ENCODE measurements around the gene MIA2. TPM values are rescaled to one million over a fixed set of nuclear protein-coding genes. Genes with fewer than 3 reads are reported as not detected.
A peak's percentile ranks its signal among the peaks of the same experiment; 100 is the strongest.

Gene MIA2
- total and polyA plus RNA-seq, 9 of the 15 experiments (the other 6 are each of a cell fraction or from before 2014, with no cell fraction given) = 6.0 to 21.8 (median 12.8) TPM

DNA sequence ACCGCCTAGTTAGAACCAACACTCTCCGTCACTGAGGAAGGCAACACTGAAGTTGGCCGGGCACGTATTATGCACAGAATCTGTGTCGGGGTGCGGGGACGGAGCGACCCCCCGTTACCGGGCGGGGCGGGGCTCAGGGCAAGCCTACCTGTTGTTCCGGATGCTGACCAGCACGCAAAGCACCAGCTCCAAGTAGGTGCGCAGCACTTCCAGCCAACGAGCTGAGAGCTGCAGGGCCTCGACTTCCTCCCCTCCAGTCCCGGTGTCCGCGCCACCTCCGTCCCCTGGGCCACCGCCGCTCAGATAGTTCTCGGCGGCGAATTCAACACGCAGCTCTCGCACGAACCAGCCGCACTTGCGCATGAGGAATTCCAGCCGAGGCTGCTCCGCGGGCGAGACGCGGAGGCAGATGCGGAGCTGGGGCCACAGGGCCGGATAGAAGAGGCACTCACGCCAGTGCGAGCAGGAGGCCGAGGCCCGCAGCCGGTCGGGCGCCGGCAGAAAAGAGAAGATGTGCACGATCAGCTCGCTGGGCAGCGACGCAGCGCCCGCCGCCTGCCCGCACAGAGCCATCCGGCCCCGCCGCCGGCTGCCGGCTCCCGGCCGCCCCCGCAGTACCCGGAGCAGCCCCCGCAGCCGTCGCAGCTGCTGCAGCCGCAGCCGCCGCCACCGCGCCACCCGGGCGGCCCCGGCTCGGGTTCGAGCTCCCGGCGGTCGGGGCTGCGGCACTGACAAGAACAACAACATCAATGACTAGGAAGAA, 197.9 kb downstream of the MIA2 start:
- DNase-seq (ENCODE audit: extremely low read depth in 1 of 4, low spot score in 3 of 4) = peak; percentile 8 to 74 (median 54)
- Histone ChIP-seq H3K9me1 (ENCODE audit: control insufficient read depth, insufficient read depth, low read length) (no peaks in the 10 kb centered on the region), H2AFZ (ENCODE audit: low read depth, low read length) (peak overlapping the region; percentile 99), H3K9ac (ENCODE audit: insufficient read depth in 1 of 2, low read depth in 2 of 2, low read length in 2 of 2) (peak overlapping the region; percentile 99), H3K36me3 (ENCODE audit: control insufficient read depth, insufficient read depth, low read length) (no peaks in the 10 kb centered on the region), H3K4me3 (peak overlapping the region; percentile 92), H3K27ac (ENCODE audit: extremely low read depth, low read depth, low read length) (peak overlapping the region; percentile 100), H3K27me3 (ENCODE audit: control insufficient read depth in 2 of 2, insufficient read depth in 2 of 2, low read length in 2 of 2) (no peaks in the 10 kb centered on the region), H3K9me3 (replicated peaks; ENCODE audit: control insufficient read depth, insufficient read depth, low read depth, low read length) (no peaks in the 10 kb centered on the region), H3K4me1 (replicated peaks in 1 of 2; ENCODE audit: control insufficient read depth in 2 of 2, insufficient read depth in 2 of 2, low read length in 2 of 2) (peaks cover 2 to 16% of the 10 kb centered on the region in 2 experiments; a peak in 4 of 5 replicates), H3K4me2 (ENCODE audit: insufficient read depth, low read length) (peak overlapping the region; percentile 97), H3K79me2 (ENCODE audit: control insufficient read depth, insufficient read depth, low read length) (peaks cover 12% of the 10 kb centered on the region), H4K20me1 (replicated peaks; ENCODE audit: control insufficient read depth, insufficient read depth, low read length) (no peaks in the 10 kb centered on the region)
- ATAC-seq = peak; percentile 24
- in situ Hi-C loops (cut with MboI) = no loop called here
- intact Hi-C loops (cut with micrococcal nuclease) = loop anchor here (5.0 kb wide), 1 partner anchor 49 kb away; no protein-coding TSS in a partner anchor
- FAIRE-seq = no peak
- BruUV-seq (replicated peaks) = no TSS peak
- ChIA-PET CTCF (ENCODE audit: low intra/inter-chr PET ratio) (no interaction called here), POLR2A (interaction anchor here (0.5 to 2.5 kb wide), 5 partner anchors 8 to 540 kb away, joined by 3 to 15 read pairs (median 3); no protein-coding TSS in a partner anchor)
- 1% methylated on average over 16 of the region's 81 CpGs for WGBS (ENCODE audit: insufficient coverage, low coverage, missing lambda C conversion rate)
- TF ChIP-seq, protein P1, sequence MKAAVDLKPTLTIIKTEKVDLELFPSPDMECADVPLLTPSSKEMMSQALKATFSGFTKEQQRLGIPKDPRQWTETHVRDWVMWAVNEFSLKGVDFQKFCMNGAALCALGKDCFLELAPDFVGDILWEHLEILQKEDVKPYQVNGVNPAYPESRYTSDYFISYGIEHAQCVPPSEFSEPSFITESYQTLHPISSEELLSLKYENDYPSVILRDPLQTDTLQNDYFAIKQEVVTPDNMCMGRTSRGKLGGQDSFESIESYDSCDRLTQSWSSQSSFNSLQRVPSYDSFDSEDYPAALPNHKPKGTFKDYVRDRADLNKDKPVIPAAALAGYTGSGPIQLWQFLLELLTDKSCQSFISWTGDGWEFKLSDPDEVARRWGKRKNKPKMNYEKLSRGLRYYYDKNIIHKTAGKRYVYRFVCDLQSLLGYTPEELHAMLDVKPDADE (conservative IDR thresholded peaks at IDR 0.05; ENCODE audit: control insufficient read depth, low read depth, low read length) = no peak; the same call in 1 of the 2 replicates
- TF ChIP-seq HDAC8 (tag; IDR thresholded peaks at IDR 0.05) = no peak
- TF ChIP-seq ZNF3 (CRISPR knock-in tag; IDR thresholded peaks at IDR 0.05) = no peak
- TF ChIP-seq, protein P2, sequence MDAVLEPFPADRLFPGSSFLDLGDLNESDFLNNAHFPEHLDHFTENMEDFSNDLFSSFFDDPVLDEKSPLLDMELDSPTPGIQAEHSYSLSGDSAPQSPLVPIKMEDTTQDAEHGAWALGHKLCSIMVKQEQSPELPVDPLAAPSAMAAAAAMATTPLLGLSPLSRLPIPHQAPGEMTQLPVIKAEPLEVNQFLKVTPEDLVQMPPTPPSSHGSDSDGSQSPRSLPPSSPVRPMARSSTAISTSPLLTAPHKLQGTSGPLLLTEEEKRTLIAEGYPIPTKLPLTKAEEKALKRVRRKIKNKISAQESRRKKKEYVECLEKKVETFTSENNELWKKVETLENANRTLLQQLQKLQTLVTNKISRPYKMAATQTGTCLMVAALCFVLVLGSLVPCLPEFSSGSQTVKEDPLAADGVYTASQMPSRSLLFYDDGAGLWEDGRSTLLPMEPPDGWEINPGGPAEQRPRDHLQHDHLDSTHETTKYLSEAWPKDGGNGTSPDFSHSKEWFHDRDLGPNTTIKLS (IDR thresholded peaks at IDR 0.05; ENCODE audit: borderline replicate concordance, low read depth) = peak; percentile 19; the same call in 1 of the 2 replicates
- TF ChIP-seq, protein P3, sequence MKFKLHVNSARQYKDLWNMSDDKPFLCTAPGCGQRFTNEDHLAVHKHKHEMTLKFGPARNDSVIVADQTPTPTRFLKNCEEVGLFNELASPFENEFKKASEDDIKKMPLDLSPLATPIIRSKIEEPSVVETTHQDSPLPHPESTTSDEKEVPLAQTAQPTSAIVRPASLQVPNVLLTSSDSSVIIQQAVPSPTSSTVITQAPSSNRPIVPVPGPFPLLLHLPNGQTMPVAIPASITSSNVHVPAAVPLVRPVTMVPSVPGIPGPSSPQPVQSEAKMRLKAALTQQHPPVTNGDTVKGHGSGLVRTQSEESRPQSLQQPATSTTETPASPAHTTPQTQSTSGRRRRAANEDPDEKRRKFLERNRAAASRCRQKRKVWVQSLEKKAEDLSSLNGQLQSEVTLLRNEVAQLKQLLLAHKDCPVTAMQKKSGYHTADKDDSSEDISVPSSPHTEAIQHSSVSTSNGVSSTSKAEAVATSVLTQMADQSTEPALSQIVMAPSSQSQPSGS (CRISPR knock-in tag; IDR thresholded peaks at IDR 0.05) = no peak
- no peak for TF ChIP-seq NCOA2 (IDR thresholded peaks at IDR 0.05; ENCODE audit: partially characterized antibody in 2 of 2)
- no peak for TF ChIP-seq ZNF444 (CRISPR knock-in tag; IDR thresholded peaks at IDR 0.05)
- TF ChIP-seq, protein P4, sequence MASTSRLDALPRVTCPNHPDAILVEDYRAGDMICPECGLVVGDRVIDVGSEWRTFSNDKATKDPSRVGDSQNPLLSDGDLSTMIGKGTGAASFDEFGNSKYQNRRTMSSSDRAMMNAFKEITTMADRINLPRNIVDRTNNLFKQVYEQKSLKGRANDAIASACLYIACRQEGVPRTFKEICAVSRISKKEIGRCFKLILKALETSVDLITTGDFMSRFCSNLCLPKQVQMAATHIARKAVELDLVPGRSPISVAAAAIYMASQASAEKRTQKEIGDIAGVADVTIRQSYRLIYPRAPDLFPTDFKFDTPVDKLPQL (IDR thresholded peaks at IDR 0.05; ENCODE audit: extremely low read depth, insufficient read length) = no peak
- TF ChIP-seq ZNF311 (CRISPR knock-in tag; IDR thresholded peaks at IDR 0.05) = no peak
- TF ChIP-seq PHF8 (IDR thresholded peaks at IDR 0.05; ENCODE audit: borderline replicate concordance, low read length) = peak; percentile 44; the same call in 1 of the 2 replicates
- TF ChIP-seq, protein P5, sequence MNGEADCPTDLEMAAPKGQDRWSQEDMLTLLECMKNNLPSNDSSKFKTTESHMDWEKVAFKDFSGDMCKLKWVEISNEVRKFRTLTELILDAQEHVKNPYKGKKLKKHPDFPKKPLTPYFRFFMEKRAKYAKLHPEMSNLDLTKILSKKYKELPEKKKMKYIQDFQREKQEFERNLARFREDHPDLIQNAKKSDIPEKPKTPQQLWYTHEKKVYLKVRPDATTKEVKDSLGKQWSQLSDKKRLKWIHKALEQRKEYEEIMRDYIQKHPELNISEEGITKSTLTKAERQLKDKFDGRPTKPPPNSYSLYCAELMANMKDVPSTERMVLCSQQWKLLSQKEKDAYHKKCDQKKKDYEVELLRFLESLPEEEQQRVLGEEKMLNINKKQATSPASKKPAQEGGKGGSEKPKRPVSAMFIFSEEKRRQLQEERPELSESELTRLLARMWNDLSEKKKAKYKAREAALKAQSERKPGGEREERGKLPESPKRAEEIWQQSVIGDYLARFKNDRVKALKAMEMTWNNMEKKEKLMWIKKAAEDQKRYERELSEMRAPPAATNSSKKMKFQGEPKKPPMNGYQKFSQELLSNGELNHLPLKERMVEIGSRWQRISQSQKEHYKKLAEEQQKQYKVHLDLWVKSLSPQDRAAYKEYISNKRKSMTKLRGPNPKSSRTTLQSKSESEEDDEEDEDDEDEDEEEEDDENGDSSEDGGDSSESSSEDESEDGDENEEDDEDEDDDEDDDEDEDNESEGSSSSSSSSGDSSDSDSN (IDR thresholded peaks at IDR 0.05; ENCODE audit: borderline replicate concordance in 1 of 2, low read depth in 2 of 2, low read length in 2 of 2) = peak in 1 of 2 experiments; percentile 7; a peak in 1 of 4 replicates
- no peak for TF ChIP-seq HNRNPLL (IDR thresholded peaks at IDR 0.05; ENCODE audit: low read depth, low read length, poor library complexity, severe bottlenecking)
